Activated T-cell treated with anti-CD3 and anti-CD28 coated beads for 48 hours (primary cell): ENCODE results near the gene PRMT9.

Experiments used
- DNase-seq: peaks from one replicate; pipeline ENCODE4 v3.0.0-alpha.2; 2020; ENCODE audit warnings: low read depth

PRMT9 gene

GRCh38 chr4:147683717-147684700 lies at the start of gene PRMT9:
PRMT9 (minus strand) TSS chr4:147684163; CDS start chr4:147683987, 176 bp downstream.
- peak; percentile 88 for DNase-seq

- no peak for DNase-seq
These were observed 48.7 kb upstream of the PRMT9 start for GRCh38 chr4:147732518-147733235.

GRCh38 chr4:147731580-147732517 lies 47.9 kb upstream of the PRMT9 start, which contains the start of gene ARHGAP10:
ARHGAP10 (plus strand) TSS chr4:147732088; CDS start chr4:147732302, 214 bp downstream.
- peak; percentile 60 for DNase-seq

GRCh38 chr4:147730333-147730732 lies 46.4 kb upstream of the PRMT9 start:
- no peak for DNase-seq

- DNase-seq = no peak
These were observed 43.6 kb upstream of the PRMT9 start for GRCh38 chr4:147727476-147728028.

GRCh38 chr4:147725673-147726072 lies 41.7 kb upstream of the PRMT9 start:
- no peak for DNase-seq

GRCh38 chr4:147724468-147725201 lies 40.7 kb upstream of the PRMT9 start:
- DNase-seq = no peak

- DNase-seq = no peak
These were observed 39.4 kb upstream of the PRMT9 start for GRCh38 chr4:147723326-147723725.

GRCh38 chr4:147717878-147718277 lies 33.9 kb upstream of the PRMT9 start:
- no peak for DNase-seq

GRCh38 chr4:147714575-147715401 lies 30.8 kb upstream of the PRMT9 start:
- no peak for DNase-seq

- DNase-seq = no peak
These were observed 26.0 kb upstream of the PRMT9 start for GRCh38 chr4:147709999-147710398.

GRCh38 chr4:147707892-147708672 lies 24.1 kb upstream of the PRMT9 start:
- DNase-seq = no peak

GRCh38 chr4:147704846-147705245 lies 20.9 kb upstream of the PRMT9 start:
- no peak for DNase-seq

- no peak for DNase-seq
These were observed 12.9 kb upstream of the PRMT9 start for GRCh38 chr4:147696866-147697265.

- no peak for DNase-seq
These were observed 9.3 kb upstream of the PRMT9 start for GRCh38 chr4:147693218-147693617.

GRCh38 chr4:147691820-147692219 lies 7.9 kb upstream of the PRMT9 start:
- DNase-seq = no peak

GRCh38 chr4:147689067-147689466 lies 5.1 kb upstream of the PRMT9 start:
- DNase-seq = no peak

GRCh38 chr4:147683188-147683591 lies 773 bp downstream of the PRMT9 start:
- no peak for DNase-seq

- no peak for DNase-seq
These were observed 1.2 kb downstream of the PRMT9 start for GRCh38 chr4:147682755-147683154.
